ENCODE measurements around the gene ABI3BP. TPM values are rescaled to one million over a fixed set of nuclear protein-coding genes. Genes with fewer than 3 reads are reported as not detected.

Gene ABI3BP
- polyA plus RNA-seq, 1 experiment: 16.3 TPM

DNA sequence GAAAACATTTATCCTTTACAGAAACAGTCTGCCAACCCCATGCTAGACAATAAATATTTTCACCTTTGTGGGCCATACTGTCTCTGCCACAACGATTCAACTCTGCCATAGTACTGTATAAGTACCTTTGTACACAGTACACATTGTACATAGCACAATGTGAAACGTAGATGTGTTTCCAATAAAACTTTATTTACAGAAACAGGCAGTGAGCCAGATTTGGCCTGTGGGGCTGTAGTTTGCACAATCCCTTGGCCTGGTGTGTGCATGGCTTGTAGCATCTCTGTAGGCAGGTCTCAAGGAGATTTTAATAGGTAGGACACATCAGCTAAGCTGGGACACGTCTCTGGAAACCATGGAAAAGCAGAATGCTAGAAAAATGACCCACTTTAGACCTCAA is 209.6 kb downstream of the ABI3BP start:
- TF ChIP-seq, protein P1, sequence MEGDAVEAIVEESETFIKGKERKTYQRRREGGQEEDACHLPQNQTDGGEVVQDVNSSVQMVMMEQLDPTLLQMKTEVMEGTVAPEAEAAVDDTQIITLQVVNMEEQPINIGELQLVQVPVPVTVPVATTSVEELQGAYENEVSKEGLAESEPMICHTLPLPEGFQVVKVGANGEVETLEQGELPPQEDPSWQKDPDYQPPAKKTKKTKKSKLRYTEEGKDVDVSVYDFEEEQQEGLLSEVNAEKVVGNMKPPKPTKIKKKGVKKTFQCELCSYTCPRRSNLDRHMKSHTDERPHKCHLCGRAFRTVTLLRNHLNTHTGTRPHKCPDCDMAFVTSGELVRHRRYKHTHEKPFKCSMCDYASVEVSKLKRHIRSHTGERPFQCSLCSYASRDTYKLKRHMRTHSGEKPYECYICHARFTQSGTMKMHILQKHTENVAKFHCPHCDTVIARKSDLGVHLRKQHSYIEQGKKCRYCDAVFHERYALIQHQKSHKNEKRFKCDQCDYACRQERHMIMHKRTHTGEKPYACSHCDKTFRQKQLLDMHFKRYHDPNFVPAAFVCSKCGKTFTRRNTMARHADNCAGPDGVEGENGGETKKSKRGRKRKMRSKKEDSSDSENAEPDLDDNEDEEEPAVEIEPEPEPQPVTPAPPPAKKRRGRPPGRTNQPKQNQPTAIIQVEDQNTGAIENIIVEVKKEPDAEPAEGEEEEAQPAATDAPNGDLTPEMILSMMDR (IDR thresholded peaks at IDR 0.05; ENCODE audit: insufficient read depth, low read depth, low read length): no peak
- POLR2A ChIA-PET: no interaction called here
- CTCF ChIA-PET: no interaction called here
- H3K27me3 ChIP-seq (ENCODE audit: control insufficient read depth, insufficient read depth, low read length): no peaks in the 10 kb centered on the region
- no peak overlapping the region for H3K4me3 ChIP-seq (ENCODE audit: low read depth, low read length)
- no peak for DNase-seq (ENCODE audit: low read depth)
- no peaks in the 10 kb centered on the region for H3K36me3 ChIP-seq (ENCODE audit: control insufficient read depth, insufficient read depth, low read length)

DNA sequence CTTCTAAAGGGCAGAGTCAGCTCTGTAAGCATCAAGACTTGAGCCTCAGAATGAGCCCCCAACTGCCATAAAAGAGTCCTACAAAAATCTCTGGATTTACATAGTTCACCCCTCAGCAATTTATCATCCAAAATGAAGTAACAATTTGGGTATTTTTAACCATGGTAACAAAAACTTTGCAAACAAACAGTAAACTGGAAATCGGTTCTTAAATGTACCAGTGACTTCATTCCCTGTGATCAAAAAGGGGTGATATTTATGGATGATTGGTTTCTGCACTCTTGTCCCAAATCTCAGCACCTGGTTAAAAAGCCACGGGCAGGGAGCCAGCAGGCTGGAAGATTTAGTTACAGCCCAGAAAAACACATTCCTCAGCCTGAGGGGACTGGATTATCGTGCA is 210.3 kb downstream of the ABI3BP start:
- ChIA-PET POLR2A (no interaction called here), CTCF (interaction anchor here (1.9 kb wide), 1 partner anchor 14 kb away, joined by 6 read pairs; no protein-coding TSS in a partner anchor)
- DNase-seq (ENCODE audit: low read depth): peak; percentile 39
- TF ChIP-seq, protein P1 (IDR thresholded peaks at IDR 0.05; ENCODE audit: insufficient read depth, low read depth, low read length): no peak
- H3K27me3 ChIP-seq (ENCODE audit: control insufficient read depth, insufficient read depth, low read length): no peaks in the 10 kb centered on the region
- no peak overlapping the region for H3K4me3 ChIP-seq (ENCODE audit: low read depth, low read length)
- H3K36me3 ChIP-seq (ENCODE audit: control insufficient read depth, insufficient read depth, low read length): no peaks in the 10 kb centered on the region

DNA sequence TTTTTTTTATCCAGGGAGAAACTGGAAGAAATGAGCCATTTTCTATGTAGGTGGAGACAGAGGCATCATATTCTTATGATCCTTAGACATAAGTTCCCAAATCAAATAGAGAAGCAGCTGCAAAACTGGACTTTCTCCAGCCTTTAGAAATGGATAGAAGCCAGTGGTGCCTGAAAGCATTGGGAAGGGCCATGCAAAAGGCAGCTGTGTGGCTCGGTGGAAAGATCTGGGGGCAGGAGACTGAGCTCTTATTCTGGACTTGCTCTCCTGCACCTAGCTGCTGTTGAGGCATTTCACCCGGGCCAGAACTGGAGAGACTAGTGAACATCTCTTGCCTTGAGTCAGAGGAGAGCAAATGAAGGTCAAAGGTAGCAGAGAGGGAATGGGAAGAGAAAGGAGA is 210.9 kb downstream of the ABI3BP start:
- Histone ChIP-seq H3K36me3 (ENCODE audit: control insufficient read depth, insufficient read depth, low read length) (no peaks in the 10 kb centered on the region), H3K4me3 (ENCODE audit: low read depth, low read length) (no peak overlapping the region), H3K27me3 (ENCODE audit: control insufficient read depth, insufficient read depth, low read length) (no peaks in the 10 kb centered on the region)
- TF ChIP-seq, protein P1 (IDR thresholded peaks at IDR 0.05; ENCODE audit: insufficient read depth, low read depth, low read length): no peak
- POLR2A ChIA-PET: no interaction called here
- CTCF ChIA-PET: interaction anchor here (1.9 kb wide), 1 partner anchor 14 kb away, joined by 6 read pairs; no protein-coding TSS in a partner anchor
- no peak for DNase-seq (ENCODE audit: low read depth)

DNA sequence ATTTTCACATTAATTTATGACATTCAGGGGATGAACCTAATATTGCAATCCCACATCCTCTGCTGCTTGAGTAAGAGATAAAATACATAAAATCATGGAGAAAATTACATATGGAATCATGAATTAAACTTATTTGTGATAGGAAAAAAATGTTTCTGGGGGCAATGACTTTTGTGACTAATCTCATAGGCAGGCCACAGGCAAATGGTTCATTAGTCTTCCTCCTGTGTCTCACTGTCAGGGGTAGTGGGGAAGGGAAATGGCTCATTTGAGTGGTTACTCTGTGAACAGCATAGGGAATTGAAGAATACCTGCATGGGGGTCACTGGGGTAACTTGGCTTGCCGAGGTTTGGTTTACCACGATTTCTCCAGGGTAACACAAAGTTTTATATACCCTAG is 211.9 kb downstream of the ABI3BP start:
- POLR2A ChIA-PET: no interaction called here
- Histone ChIP-seq H3K4me3 (ENCODE audit: low read depth, low read length) (no peak overlapping the region), H3K27me3 (ENCODE audit: control insufficient read depth, insufficient read depth, low read length) (no peaks in the 10 kb centered on the region), H3K36me3 (ENCODE audit: control insufficient read depth, insufficient read depth, low read length) (no peaks in the 10 kb centered on the region)
- no peak for DNase-seq (ENCODE audit: low read depth)
- TF ChIP-seq, protein P1 (IDR thresholded peaks at IDR 0.05; ENCODE audit: insufficient read depth, low read depth, low read length): no peak
- CTCF ChIA-PET: no interaction called here

DNA sequence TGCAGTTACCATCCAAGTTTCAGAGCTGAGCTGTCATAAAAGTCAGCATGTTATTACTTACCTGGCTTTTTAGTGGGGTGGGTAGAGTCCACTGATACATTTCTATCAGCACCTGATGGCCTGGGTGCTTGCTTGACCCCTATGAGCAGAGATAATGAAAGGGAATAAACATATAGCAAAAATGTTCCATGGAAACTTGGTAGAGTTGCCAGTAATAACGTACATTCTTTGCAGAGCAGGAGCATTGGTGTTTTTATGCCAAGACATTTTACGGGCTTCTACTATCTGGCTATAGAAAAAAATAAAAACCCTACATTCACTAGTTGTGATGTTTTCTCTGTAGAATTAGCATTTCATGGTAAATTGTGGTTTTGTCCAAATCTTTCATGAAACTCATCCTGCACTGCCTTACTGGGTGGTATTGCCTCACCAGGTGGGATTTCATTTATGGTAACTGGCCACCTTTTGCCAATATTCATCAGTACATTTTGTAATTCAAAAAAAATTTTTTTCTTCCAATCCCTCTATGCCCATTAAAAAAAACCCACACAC is 213.1 kb downstream of the ABI3BP start:
- ChIA-PET POLR2A (no interaction called here), CTCF (no interaction called here)
- H3K4me3 ChIP-seq (ENCODE audit: low read depth, low read length): no peak overlapping the region
- no peaks in the 10 kb centered on the region for H3K36me3 ChIP-seq (ENCODE audit: control insufficient read depth, insufficient read depth, low read length)
- DNase-seq (ENCODE audit: low read depth): no peak
- H3K27me3 ChIP-seq (ENCODE audit: control insufficient read depth, insufficient read depth, low read length): no peaks in the 10 kb centered on the region
- TF ChIP-seq, protein P1 (IDR thresholded peaks at IDR 0.05; ENCODE audit: insufficient read depth, low read depth, low read length): no peak

Measured in BJ (cell line).